GM12874 (cell line): Measurements from ENCODE around the gene KCTD5.

ENCODE experiments used
- TF ChIP-seq, protein P1 (sequence below): IDR thresholded peaks from 2 replicates; pipeline ENCODE4 v1.5.1; 2011; ENCODE audit warnings: low read depth, mild to moderate bottlenecking, control low read depth, low read length, moderate library complexity; ENCODE audit not compliant: insufficient read depth

The KCTD5 gene

DNA sequence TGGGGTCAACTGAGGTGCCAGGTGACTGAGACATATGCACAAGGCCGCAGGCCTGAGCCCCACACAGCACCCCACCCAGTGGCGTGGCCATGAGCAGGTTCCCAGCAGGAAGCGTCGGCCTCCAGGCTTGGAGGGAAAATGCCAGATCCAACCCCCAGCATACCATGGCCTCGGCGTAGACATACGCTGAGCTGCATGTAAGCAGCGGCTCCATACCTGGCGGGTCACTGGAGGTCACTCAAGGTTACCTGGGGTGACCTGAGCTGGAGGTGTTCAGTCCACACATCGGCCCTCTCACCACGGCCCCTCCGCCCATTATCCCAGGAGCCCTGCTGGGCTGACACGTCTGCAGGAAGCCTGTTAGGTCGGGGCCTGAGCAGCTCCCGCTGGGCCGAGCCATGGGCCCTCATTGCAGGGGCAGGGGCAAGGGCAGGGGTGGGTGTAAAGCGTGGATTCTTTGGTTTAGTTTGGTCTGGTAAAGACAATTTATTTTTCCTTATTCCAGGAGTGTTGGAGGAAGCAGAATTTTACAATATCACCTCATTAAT lies 15.2 kb downstream of the KCTD5 start:
- TF ChIP-seq, protein P1, sequence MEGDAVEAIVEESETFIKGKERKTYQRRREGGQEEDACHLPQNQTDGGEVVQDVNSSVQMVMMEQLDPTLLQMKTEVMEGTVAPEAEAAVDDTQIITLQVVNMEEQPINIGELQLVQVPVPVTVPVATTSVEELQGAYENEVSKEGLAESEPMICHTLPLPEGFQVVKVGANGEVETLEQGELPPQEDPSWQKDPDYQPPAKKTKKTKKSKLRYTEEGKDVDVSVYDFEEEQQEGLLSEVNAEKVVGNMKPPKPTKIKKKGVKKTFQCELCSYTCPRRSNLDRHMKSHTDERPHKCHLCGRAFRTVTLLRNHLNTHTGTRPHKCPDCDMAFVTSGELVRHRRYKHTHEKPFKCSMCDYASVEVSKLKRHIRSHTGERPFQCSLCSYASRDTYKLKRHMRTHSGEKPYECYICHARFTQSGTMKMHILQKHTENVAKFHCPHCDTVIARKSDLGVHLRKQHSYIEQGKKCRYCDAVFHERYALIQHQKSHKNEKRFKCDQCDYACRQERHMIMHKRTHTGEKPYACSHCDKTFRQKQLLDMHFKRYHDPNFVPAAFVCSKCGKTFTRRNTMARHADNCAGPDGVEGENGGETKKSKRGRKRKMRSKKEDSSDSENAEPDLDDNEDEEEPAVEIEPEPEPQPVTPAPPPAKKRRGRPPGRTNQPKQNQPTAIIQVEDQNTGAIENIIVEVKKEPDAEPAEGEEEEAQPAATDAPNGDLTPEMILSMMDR: no peak

DNA sequence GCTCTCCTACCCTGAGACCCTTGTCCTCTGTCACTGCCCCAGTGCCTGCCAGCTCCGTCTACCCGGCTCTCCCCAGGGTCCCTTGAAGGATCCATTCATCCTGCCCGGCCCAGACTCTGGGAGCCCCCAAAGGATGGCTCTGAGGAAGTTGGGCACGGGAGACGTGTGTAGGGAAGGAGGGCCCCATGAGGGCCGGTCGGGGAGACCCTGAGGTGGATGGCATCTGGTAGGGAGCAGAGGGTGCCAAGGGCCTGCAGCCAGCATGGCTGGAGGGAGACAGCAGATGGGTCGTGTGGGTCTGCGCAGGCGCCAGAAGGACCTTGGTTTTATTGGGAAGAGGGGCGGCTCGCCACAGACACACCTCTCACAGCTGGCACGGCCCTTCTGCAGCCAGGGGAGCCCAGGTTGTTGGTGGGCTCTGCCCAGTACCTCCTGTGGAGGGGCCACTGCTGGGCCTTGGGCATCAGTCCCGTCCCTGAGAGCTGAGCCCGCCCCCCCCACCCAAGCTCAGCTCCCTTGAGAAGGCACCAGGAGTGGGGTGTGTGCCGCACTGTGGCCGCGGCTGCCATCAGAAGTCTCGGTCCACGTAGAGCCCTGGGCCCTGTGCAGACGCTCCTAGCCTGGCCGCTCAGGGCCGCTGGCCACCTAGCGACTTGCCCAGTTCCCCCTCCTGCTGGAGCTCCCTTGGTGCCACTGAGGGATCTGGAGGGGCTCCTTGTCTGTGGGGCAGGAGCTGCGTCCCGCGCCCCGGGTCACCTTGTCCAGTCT lies 16.0 kb downstream of the KCTD5 start:
- TF ChIP-seq, protein P1: no peak

DNA sequence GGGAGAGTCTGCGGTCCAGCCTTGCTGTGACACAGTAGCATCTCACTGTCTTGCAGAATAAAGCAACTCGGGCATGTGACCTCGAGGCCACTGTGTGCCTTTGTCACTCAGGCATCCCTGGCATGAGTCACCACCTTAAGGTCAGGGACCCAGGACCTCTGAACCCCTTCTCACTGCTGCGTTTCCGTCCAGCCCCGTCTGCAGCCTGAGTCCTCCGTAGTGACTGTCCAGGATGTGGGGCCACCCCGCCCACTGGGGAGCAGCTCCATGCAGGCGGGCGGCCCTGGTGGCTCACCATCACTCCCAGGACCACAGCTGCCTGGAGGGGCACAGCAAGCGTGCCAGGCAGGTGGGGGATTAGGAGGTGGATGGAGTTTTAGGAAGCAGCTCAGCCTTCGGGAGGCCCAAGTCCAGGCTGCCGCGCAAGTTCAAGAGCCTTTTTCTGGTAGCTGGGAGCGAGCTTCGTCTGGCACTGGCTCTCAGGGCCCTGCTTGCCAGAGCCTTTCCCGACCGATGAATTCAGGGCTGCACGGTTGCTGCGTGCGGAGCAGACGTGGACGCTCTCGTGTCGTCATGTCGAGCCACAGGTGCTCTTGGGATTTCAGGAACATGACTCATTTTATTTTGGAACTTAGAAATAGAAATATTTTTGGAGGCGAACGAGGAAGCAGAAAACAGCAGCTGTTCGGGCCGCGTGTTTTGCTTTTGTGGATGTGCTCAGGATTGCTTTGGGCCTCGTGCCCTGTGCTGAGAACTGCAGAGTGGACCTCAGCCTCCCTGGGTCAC lies 16.8 kb downstream of the KCTD5 start:
- TF ChIP-seq, protein P1: no peak

DNA sequence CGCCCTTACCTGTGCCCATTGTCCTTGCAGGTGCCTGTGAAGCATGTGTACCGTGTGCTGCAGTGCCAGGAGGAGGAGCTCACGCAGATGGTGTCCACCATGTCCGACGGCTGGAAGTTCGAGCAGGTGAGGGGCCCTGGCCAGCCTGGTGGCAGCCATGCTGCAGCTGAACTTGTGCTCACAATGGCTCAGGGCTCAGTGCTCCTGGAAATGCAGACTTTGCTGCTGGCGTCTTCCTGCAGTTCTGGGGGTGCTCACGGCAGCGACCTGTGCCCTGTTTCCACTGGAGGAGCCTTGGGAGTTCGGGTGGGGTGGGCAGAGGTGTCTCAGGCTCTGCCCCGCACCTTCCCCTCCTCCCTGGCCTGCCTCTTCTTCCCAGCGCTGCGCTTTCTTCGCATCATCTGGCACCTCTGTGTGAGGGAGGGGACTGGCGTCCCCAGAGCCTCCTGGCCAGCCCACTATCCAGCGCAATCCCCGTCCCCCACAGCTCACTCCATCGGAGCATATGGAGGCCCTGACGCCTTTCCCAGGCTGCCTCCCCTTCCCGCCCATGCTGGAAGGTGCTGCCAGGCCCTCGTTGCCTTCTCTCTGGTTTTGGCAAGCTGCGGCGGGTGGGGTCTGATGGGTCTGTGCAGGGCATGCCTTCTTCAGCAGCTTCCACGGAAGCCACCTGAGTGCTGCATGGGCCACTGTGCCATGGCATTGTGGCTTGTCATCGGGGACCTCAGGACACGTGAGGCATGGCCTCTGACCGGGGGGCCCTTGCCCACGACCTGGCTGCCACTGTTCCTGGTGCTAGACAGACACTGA lies 17.7 kb downstream of the KCTD5 start:
- TF ChIP-seq, protein P1: no peak

DNA sequence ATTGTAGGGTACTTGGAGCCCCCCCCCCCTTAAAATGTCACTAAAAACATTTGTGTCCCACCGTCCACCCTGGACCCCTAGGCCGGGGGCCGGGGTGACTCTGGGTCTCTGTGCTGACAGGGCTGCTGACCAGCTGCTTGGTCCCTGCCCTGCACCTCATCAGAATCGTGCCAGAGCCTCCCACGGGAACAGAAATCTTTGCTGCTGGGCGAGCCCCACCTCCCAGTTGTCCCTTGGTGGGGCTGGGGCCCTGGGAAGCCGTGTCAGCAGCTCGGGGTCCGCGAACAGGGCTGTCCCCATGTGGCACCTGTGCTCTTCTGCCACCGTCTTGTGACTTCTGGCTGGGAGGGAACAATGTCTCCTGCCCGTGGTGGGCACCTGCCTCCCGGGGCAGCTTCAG lies 18.5 kb downstream of the KCTD5 start:
- TF ChIP-seq, protein P1: no peak

DNA sequence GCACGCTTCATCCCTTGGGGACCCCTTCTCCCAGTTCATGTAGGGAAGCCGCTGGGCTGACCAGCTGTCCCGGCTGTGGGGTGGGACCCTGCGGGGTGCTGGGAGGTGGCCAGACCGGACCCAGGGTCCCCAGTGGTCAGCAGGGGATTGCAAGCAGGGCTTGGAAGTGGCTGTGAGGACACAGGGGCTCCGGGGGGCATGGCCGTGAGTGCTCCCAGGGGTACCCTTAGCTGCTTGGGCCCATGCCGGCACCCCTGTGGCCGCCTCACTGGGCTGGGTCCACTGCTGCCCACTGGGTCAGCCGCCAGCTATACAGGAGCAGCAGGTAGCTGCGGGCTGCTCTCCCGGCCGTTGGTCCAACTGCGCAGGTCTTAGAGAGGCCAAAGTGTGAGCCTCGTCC lies 18.9 kb downstream of the KCTD5 start:
- TF ChIP-seq, protein P1: no peak
